K562 (cell line): ENCODE data around the gene DAGLA. TPM values are rescaled to one million over a fixed set of nuclear protein-coding genes. Genes with fewer than 3 reads are reported as not detected.
A peak's percentile ranks its signal among the peaks of the same experiment; 100 is the strongest.

ENCODE experiments used
- ARID3A ChIP-seq: IDR thresholded peaks from 2 replicates; pipeline ENCODE4 v1.6.1; 2012; ENCODE audit warnings: low read depth, low read length, improper control_type of control experiment, borderline replicate concordance
- BRD4 ChIP-seq: fragments of 200-600 bp; sonication (generic); IDR thresholded peaks from 2 replicates; pipeline ENCODE4 v1.6.1; 2017; ENCODE audit warnings: inconsistent platforms
- E2F1 ChIP-seq: sonication (generic); formaldehyde crosslinking; IDR thresholded peaks from 2 replicates; pipeline ENCODE4 v1.8.1; 2023; ENCODE audit warnings: mild to moderate bottlenecking, missing genetic modification reagents, moderate library complexity
- ELF2 ChIP-seq: fragments of 250-450 bp; sonication (Bioruptor Pico); IDR thresholded peaks from 2 replicates; pipeline ENCODE4 v1.5.0; 2021; ENCODE audit warnings: mild to moderate bottlenecking
- FOXM1 ChIP-seq, 2 experiments: fragments of 450-650 bp in 1 of 2; sonication (generic) in 1 of 2; formaldehyde crosslinking in 1 of 2; IDR thresholded peaks; 2 replicates each; pipeline versions ENCODE4 v1.6.1 to v1.9.0; 2017 to 2022; ENCODE audit warnings: low read depth in 2 of 2, mild to moderate bottlenecking in 2 of 2, missing genetic modification reagents in 1 of 2, moderate library complexity in 1 of 2
- HDAC1 ChIP-seq, 2 experiments: fragments of 450-650 bp; IDR thresholded peaks; 2 replicates each; pipeline ENCODE4 v1.6.1; 2016 to 2017; ENCODE audit warnings: inconsistent platforms in 1 of 2, mild to moderate bottlenecking in 1 of 2, moderate library complexity in 1 of 2
- NKRF ChIP-seq: fragments of 450-650 bp; IDR thresholded peaks from 2 replicates; pipeline ENCODE4 v1.6.1; 2016; ENCODE audit warnings: borderline replicate concordance
- PCBP2 ChIP-seq: fragments of 200-400 bp; formaldehyde crosslinking; IDR thresholded peaks from 2 replicates; pipeline ENCODE4 v1.6.1; 2018; ENCODE audit warnings: low read length, low read depth, mild to moderate bottlenecking, moderate library complexity; ENCODE audit not compliant: poor library complexity, severe bottlenecking
- SNRNP70 ChIP-seq: fragments of 200-400 bp; formaldehyde crosslinking; optimal IDR thresholded peaks from 2 replicates; pipeline ENCODE3; 2017; ENCODE audit warnings: low read depth, low read length
- SRSF1 ChIP-seq: fragments of 200-400 bp; formaldehyde crosslinking; IDR thresholded peaks from 2 replicates; pipeline ENCODE4 v1.6.1; 2017; ENCODE audit warnings: mild to moderate bottlenecking, low read depth, low read length, moderate library complexity
- TBL1XR1 ChIP-seq, 2 experiments: IDR thresholded peaks; 2 replicates each; pipeline ENCODE4 v1.6.1; 2012; ENCODE audit warnings: improper control_type of control experiment in 2 of 2, low read length in 2 of 2, mild to moderate bottlenecking in 1 of 2
- TFE3 ChIP-seq: fragments of 450-650 bp; formaldehyde crosslinking; IDR thresholded peaks from 2 replicates; pipeline ENCODE4 v1.4.0; 2020; ENCODE audit warnings: mild to moderate bottlenecking, mixed read lengths
- U2AF1 ChIP-seq: fragments of 200-400 bp; formaldehyde crosslinking; optimal IDR thresholded peaks from 2 replicates; pipeline ENCODE3; 2017; ENCODE audit warnings: mild to moderate bottlenecking, low read depth, low read length, moderate library complexity
- ZBTB33 ChIP-seq: sonication (generic); formaldehyde crosslinking; IDR thresholded peaks from 2 replicates; pipeline ENCODE4 v1.8.1; 2023; ENCODE audit warnings: mild to moderate bottlenecking, missing genetic modification reagents
- ZNF280B ChIP-seq: fragments of 250-450 bp; sonication (Bioruptor Pico); IDR thresholded peaks from 2 replicates; pipeline ENCODE4 v1.5.1; 2021; ENCODE audit warnings: mild to moderate bottlenecking
- ZNF347 ChIP-seq: fragments of 450-650 bp; formaldehyde crosslinking; IDR thresholded peaks from 2 replicates; pipeline ENCODE4 v1.4.0; 2020; ENCODE audit warnings: low read depth, mild to moderate bottlenecking, moderate library complexity
- polyA plus RNA-seq, 8 experiments: library from polyadenylated mRNA; depleted of rRNA in 4 of 8; stranded (reverse) in 5 of 8; unstranded in 3 of 8; fragments of >200 nt; fragmentation: Nextera tagmentation in 2 of 8; fragmentation: Illumina TruSeq in 1 of 8; extraction: Ambion mirVana in 2 of 8; extraction: Trizol in 1 of 8; gene quantifications; 2 replicates each; pipeline versions ENCODE4 v1.2.1 to v1.2.3, GENCODE V29; 2011 to 2014; ENCODE audit warnings: inconsistent platforms in 1 of 8, missing spikeins in 1 of 8
- total RNA-seq, 7 experiments: library from RNA; depleted of rRNA in 6 of 7; stranded (reverse); fragments of >200 nt in 6 of 7; fragmentation: Illumina TruSeq in 2 of 7; extraction: Trizol in 2 of 7; gene quantifications; 2 replicates each; pipeline versions ENCODE4 v1.2.1 to v1.2.3, GENCODE V29; 2011 to 2021; ENCODE audit warnings: low replicate concordance in 1 of 7

The DAGLA gene
- total and polyA plus RNA-seq, 9 of the 15 experiments (the other 6 are each of a cell fraction or from before 2014, with no cell fraction given) = 0.03 to 0.16 (median 0.04) TPM; not detected in 4

GRCh38 chr11:61679893-61680621, at the start of gene DAGLA (continued):
- TF ChIP-seq PCBP2 (no peak), NKRF (no peak), SNRNP70 (no peak), TFE3 (CRISPR knock-in tag) (no peak), SRSF1 (peak; percentile 99), ELF2 (no peak), TBL1XR1 (IDR thresholded peaks at IDR 0.05; ENCODE audit: low read length in 2 of 2) (peak in 1 of 2 experiments; percentile 92; a peak in 2 of 4 replicates), HDAC1 (IDR thresholded peaks at IDR 0.05) (peak in 1 of 2 experiments; percentile 22; a peak in 1 of 4 replicates), U2AF1 (no peak), FOXM1 (IDR thresholded peaks at IDR 0.05; ENCODE audit: low read depth) (no peak), FOXM1 (CRISPR knock-in tag; IDR thresholded peaks at IDR 0.05; ENCODE audit: low read depth) (no peak), E2F1 (no peak), BRD4 (no peak), ZNF280B (no peak), ARID3A (no peak), ZNF347 (CRISPR knock-in tag) (no peak), ZBTB33 (no peak)
